HG03196 (cell line): Measurements from ENCODE around the gene SCT.

Experiments used
- ATAC-seq: cut with Tn5 transposase; IDR thresholded peaks from one replicate; pipeline ENCODE4 v1.9.1; 2021; ENCODE audit not compliant: unreplicated experiment

Gene SCT

DNA sequence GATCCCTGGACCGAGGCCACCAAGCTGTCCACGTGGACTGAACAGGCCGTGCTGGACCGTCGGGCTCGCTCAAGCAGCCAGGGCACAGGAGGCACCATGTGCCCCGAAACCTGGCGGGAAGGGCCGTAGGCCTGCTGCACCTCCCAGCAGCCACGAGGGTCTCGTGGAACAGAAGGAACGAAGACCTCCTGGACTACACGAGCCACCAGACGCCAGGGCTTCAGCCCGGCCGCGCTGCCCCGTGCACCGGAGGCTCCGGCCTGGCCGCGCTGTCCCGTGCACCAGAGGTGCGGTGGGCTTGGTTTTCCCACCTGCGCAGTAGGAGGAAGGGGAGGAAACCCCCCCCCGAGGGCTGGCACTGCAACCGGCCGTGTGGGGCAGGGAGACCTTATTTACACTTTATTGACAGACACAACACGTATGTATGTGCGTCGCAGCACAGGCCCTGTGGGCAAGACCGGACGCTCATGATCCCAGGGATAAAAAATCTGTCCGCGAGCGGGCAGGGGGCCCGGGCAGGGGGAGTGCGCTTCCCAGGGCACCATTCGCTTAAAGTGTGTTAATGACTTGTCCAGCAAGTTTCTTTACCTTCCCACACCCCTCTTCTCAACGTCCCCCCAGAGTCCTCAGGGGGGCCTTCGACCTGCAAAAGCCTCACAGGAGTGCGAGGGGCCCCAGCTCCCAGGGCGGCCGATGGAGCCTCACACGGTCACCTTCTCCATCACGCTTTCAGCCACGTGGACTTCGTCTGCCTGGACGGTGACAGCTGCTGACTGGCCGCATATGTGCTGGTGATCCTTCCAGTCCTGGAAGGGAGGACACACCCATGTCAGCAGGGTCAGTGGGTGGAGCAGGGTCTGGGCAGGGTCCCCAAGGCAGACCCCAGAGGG lies 17.1 kb upstream of the SCT start:
- ATAC-seq = no peak

DNA sequence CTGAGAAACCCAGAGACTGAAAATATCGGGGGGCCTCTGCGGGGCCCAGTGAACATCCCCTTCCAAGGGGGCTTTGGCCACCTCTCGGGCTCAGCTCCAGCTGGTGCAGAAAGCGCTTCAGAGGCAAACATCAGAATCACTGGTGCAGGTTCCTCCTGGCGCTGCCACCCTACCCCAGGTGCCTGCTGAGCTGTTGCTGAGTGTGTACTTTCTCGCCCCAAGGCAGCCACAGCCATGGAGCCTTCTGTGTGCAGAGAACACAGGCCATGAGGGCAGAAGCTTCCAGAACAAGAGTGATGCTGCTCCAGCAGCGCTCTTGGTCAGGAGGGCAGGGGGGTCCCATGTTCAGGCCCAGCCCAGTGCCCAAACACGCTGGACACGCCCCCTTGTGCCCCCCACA lies 16.4 kb upstream of the SCT start:
- ATAC-seq = no peak

DNA sequence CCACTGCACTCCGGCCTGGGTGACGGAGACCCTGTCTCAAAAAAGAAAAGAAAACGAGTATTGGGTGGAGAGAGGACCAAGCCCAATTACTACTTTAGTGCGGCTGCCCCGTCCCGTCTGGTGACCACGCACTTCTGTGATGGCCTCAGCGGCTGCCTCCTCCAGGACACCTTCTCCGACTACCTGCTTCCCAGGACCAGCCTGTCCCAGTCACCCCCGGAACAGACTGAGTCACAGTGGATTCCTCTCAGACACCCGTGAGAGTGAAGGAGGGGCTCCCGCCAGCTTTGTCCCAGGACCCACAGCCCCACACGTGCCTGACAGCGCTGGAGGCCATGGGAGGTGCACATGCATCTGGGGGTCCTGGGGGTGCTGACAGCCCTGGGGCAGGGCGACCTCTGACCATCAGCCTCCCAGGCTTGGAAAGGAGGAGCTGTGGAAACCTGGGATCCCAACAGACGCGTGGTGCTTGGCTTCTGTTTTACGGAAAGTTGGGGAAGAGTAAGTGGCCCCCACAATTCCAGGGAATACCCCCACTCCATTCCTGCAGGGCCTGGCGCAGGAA lies 14.9 kb upstream of the SCT start:
- ATAC-seq = no peak

DNA sequence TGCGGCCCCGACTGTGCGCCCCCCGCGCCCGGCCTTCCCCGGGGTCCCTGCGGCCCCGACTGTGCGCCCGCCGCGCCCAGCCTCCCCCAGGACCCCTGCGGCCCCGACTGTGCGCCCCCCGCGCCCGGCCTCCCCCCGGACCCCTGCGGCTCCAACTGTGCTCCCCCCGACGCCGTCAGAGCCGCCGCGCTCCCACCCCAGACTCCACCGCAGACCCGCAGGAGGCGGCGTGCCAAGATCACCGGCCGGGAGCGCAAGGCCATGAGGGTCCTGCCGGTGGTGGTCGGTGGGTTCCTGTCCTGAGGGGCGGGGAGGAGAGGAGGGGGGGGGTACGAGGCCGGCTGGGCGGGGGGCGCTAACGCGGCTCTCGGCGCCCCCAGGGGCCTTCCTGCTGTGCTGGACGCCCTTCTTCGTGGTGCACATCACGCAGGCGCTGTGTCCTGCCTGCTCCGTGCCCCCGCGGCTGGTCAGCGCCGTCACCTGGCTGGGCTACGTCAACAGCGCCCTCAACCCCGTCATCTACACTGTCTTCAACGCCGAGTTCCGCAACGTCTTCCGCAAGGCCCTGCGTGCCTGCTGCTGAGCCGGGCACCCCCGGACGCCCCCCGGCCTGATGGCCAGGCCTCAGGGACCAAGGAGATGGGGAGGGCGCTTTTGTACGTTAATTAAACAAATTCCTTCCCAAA lies 13.2 kb upstream of the SCT start:
- no peak for ATAC-seq

DNA sequence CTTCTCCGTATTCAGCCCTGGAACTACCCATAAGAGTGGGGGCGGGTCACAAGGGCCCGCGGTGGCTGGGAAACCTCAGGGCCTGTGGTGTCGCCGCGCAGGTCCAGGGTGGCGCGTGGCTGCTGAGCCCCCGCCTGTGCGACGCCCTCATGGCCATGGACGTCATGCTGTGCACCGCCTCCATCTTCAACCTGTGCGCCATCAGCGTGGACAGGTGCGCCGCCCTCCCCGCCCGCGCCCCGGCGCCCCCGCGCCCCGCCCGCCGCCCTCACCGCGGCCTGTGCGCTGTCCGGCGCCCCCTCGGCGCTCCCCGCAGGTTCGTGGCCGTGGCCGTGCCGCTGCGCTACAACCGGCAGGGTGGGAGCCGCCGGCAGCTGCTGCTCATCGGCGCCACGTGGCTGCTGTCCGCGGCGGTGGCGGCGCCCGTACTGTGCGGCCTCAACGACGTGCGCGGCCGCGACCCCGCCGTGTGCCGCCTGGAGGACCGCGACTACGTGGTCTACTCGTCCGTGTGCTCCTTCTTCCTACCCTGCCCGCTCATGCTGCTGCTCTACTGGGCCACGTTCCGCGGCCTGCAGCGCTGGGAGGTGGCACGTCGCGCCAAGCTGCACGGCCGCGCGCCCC lies 12.5 kb upstream of the SCT start:
- ATAC-seq = no peak

DNA sequence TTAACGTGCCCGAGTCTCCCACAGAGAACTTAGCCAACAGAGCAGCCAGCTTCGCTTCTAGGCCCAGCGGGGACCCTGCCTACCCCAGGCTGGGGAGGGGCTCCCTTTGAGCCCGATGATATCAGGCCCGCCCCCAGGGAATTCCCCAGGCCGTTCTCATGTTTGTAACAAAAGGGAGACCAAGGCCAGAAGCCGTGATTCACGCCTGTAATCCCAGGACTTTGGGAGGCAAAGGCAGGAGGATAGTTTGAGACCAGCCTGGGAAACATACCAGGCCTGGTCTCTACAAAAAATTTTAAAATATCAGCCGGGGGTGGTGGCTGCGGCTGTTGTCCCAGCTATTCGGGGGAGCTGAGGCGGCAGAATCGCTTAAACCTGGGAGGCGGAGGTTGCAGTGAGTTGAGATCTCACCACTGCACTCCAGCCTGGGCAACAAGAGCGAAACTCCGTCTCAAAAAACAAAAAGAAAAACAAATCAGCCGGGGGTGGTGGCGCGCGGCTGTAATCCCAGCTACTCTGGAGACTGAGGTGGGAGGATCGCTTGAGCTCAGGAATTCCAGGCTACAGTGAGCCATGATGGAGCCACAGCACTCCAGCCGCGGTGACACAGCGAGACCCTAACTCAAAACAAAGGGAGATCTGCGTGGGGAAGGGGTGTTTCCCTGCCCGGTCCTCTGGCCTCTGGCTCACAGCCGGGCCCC lies 11.8 kb upstream of the SCT start:
- no peak for ATAC-seq

DNA sequence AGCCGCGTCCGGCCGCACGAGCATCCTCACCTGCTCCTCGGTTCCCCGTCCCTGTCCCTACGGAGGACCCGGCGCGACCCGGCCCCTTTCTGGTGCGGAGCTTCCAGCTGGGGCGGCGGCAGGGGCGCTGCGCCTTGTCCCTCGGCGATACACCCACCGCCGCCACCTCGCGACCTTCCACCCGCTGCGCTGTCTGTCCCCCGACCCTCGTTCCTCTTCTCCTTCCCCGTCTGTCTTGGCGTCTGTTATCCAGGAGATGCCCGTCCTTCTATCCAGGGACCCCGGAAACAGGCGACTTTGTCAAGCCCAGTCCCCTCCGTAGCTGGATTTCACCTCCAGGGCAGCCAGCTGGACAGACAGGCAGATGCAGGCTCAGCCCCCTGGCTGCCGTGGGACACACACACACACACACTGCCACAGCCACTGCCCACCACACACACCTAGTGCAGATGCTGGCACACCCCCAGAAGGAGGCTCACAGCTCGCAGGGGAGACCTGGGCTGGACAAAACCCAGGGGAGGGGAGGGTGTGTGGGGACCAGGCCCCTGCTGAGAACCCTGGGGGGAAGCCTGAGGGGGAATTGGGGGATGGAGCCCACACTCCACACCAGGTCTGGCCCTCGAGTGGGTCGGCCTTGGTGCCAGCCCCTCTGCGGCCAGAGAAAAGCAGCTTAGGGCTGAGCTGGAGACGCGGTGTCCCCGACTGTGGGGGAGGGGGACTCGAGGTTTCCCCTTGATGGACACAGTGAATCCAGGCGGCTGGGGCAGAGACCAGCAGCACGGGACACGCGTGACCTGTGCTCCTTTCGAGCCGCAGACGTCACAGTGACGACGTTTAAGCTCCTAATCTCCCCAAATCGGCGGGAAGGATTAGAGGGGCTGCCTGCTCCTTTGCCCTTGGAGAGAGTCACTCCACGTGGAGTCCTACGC lies 10.9 kb upstream of the SCT start:
- ATAC-seq = no peak

DNA sequence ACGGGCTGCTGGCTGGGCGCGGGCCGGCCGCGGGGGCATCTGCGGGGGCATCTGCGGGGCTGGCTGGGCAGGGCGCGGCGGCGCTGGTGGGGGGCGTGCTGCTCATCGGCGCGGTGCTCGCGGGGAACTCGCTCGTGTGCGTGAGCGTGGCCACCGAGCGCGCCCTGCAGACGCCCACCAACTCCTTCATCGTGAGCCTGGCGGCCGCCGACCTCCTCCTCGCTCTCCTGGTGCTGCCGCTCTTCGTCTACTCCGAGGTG lies 10.3 kb upstream of the SCT start:
- no peak for ATAC-seq

DNA sequence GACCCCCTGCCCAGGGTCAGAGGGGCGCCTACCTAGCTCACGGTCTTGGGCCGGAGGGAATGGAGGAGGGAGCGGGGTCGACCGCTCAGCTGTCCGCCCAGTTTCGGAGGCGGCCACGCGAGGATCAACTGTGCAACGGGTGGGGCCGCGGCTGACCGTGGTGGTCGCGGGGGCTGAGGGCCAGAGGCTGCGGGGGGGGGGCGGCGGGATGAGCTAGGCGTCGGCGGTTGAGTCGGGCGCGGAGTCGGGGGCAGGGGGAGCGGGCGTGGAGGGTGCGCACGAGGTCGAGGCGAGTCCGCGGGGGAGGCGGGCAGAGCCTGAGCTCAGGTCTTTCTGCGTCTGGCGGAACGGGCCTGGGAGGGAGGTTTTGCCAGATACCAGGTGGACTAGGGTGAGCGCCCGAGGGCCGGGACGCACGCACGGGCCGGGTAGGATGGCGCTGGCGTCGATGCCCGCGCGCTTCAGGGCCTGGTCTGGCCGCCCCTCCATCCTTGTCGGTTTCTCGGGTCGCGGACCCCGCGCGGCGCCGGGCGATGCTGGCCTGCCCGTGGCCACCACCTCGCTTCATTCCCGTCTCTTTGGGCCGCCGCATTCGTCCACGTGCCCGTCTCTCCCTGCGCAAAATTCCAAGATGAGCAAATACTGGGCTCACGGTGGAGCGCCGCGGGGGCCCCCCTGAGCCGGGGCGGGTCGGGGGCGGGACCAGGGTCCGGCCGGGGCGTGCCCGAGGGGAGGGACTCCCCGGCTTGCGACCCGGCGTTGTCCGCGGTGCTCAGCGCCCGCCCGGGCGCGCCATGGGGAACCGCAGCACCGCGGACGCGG lies 9.7 kb upstream of the SCT start, which contains the start of gene DRD4:
Gene DRD4 (plus strand): TSS at position 759 of the 822 bp plus-strand sequence. CDS start 36 bp downstream, at position 795.
- no peak for ATAC-seq

DNA sequence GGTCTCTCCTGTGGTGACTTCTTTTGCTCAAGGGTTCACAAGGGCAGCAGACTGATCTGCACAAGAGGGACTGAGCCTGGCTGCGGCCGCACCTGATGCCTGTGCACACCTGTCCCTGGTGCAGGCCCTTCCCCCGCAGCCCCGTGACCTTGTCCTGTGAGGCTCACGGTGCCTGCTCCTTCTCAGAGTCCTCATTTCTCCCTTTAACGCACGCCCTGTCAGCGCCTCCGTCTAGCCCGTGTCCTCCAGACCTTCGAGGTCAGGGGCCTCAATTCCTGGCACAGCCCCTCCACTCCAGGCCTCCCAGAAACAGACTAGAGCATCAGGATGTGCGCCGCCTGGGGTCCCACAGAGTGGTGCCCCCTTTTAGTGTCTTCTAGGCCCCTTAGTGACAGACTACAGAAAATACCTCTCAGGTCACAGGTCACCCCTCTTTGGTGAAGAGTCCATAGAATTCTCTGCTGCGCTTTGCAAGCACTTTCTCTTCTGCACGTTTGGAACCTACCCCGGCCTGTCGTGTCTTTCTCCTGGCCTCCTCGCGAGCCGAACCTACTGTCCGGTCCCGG lies 9.0 kb upstream of the SCT start:
- no peak for ATAC-seq

DNA sequence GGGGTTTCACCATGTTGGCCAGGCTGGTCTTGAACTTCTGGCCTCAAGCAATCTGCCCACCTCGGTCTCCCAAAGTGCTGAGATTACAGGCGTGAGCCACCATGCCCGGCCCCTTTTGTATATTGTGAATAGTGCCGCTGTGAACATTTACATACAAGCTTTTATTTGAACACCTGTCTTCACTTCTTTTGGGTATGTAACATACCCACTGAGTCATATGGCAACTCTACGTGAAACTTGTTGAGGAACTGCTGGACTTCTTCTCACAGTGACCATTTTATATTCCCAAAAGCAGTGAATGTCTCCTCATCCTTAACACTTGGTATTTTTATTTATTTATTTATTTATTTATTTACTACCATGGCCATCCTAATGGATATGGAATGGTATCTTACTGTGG lies 3.9 kb upstream of the SCT start:
- ATAC-seq = no peak

DNA sequence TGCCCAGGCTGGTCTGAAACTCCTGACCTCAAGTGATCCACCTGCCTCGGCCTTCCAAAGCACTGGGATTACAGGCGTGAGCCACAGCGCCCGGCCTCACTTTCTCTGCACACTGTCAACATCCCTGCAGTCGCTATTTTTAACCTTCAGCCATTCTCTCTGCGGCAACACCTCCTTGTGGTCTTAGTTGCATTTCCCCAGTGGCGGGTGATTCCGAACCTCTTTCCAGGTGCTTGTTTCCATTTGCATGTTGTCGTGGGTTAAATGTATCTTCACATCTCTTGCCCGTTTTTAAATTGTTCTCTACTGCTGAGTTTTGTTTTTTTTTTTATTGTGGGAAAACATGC lies 2.2 kb upstream of the SCT start:
- ATAC-seq = no peak

DNA sequence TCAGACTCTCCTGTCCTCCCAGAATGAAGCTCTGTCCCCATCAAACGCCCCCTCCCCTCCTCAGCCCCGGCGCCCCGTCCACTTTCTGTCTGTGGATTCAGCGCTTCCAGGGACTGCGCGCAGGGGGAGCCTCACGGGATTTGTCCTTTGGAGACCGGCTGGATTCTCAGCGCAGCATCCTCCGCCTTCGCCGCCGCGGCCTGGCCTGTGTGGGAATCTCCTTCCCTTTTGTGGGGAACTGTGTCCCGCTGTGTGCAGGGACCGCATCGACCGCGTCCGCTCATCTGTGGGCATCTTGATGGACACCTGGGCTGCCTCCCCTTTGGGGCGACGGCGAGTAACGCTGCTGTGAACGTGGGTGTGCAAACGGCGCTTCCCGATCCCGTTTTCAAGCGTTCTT lies 1.1 kb upstream of the SCT start:
- ATAC-seq = no peak

DNA sequence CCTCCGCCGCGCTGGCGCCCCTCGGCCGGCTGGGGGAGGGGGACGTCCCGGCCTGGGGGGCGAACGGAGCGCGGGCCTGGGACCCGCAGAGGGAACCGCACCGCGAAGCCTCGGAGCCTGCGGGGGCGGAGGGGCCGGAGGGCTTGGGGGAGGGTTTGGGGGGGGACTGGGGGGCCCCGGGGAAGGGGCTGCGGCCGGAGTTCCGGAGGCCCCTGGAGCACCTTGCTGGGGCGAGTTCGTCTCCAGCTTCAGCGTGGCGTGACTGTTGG lies 261 bp upstream of the SCT start:
- no peak for ATAC-seq

DNA sequence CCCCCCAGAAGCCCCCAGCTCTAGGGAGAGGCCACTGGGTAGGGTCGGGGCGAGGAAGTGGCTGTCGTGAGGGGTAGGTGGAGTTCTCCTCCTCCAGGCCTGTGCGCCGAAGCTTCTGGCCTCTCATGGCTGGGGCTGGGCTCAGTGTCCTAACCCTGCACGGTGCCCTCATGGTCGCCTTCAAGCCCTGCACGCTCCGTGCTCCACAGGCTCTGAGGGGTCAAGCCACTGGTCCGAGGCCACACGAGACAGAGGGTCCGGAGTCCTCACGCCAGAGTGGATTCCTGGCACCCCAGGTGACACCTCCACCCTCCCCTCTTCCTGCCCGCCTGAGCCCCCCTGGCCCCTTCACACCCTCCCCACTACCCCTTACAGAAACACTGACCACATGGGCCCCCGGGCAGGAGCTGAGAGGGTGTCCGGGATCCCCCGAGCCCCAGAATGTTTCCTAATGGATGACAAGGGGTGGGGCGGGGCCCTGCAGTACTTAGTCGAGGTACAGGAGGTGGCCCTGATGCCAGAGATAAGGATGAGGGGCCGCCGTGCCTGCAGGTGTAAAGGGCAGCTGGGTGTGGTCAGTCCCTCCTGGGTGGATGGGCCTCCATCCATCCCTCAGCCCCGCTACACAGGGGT lies 1.2 kb downstream of the SCT start:
- ATAC-seq = no peak

DNA sequence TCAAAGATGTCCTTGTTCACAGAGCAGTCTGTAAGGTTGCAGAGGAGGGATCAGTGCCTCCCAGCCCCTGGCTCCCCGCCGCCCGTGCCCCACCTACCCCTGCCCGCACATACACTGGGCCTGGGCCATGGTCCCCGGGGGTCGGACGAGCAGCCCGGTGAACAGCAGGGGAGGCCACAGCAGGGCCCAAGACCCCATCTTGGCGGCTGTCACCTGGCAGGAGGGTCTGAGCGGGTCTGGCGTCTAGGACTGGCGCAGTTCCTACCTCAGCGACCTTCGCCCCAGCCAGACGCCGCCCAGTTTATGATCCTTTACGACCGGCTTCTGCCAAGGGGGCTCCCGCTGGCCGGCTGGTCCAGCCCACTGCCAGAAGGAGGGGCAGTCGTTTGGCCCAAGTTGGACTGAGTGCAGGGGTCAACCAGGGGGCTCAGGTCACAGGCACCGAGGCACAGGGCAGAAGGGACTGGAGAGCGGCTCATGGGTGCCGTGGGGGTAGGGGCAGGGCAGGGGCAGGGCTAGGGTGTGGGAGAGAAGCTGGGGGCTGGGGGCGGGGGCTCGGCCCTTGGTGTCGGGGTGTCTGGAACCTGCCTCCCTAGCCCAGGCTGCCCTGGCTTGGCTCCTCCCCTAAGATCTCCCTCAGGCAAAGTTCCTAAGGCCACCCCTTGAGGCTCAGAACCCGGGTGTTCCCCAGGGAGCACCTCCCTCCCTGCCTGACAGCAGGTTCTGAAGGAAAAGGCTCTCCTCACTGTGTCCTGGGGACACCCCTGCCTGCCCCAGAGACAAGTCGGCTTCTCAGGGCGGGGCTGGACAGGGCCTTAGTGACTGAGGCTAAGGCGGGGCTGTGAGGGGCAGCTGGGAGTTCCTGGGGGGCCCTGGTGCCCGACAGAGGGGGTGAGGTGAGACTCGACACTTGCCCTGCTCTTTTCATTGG lies 2.0 kb downstream of the SCT start, which contains the start of gene CDHR5:
Gene CDHR5 (minus strand): TSS at position 251 of the 931 bp plus-strand sequence. CDS start 53 bp downstream, at position 198.
- ATAC-seq = no peak

DNA sequence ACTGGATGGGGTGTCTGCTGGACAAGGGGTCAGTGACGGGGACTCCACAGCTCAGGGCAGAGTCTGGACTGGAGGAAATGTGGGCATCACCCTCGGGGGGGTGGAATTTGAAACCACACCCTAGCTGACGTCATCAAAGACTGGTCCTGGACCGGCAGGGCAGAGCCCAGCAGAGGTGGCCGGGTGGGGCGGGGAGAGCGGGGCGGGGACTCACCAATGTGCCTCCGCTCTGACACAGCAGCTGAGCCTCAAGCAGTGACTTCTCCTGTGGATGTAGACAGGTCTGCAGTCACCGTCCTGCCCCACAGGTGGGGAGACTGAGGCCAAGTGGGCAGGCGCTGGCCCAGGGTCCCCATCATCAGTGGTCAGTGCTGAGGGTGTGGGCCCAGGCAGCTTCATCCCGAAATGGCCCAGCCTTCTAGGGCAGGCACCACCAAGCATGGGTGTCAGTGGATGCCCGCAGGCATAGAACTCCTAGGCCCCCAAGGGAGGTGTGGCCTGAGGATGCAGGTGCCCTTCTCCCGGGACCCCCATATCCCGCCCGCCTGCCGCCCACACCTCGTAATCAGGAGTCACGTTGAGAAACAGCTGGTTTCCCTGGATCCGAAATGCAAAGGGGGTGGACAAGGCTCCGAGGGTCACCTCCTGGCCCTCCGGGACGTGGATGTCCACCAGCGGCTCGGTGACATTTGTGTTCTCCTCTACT lies 2.8 kb downstream of the SCT start:
- no peak for ATAC-seq
